Smooth muscle cell (in vitro differentiated cells): Measurements from ENCODE around the gene LRRC3. TPM values are rescaled to one million over a fixed set of nuclear protein-coding genes. Genes with fewer than 3 reads are reported as not detected.

Source experiments
- DNase-seq: peaks from one replicate; lab custom pipeline; 2025; ENCODE audit not compliant: unreplicated experiment; lab: John Stamatoyannopoulos, UW
- H2AFZ ChIP-seq: fragments of 200-600 bp; sonication (generic); 2 replicates; pipeline ENCODE4 v1.6.0; 2016; ENCODE audit warnings: antibody characterized with exemption, low read depth, mild to moderate bottlenecking
- H3F3A ChIP-seq: fragments of 200-600 bp; sonication (generic); 2 replicates; pipeline ENCODE4 v1.6.0; 2017; ENCODE audit warnings: antibody characterized with exemption, low read depth
- H3K27ac ChIP-seq: fragments of 200-600 bp; sonication (generic); 2 replicates; pipeline ENCODE4 v1.5.1; 2016; ENCODE audit warnings: low read depth, mild to moderate bottlenecking
- H3K27me3 ChIP-seq: fragments of 200-600 bp; sonication (generic); 2 replicates; pipeline ENCODE4 v1.6.1; 2016; ENCODE audit warnings: low read depth, mild to moderate bottlenecking
- H3K36me3 ChIP-seq: fragments of 200-600 bp; sonication (generic); 2 replicates; pipeline ENCODE4 v1.5.1; 2016; ENCODE audit warnings: low read depth
- H3K4me1 ChIP-seq: fragments of 200-600 bp; sonication (generic); 2 replicates; pipeline ENCODE4 v1.5.1; 2016; ENCODE audit warnings: low read depth
- H3K4me2 ChIP-seq: fragments of 200-600 bp; sonication (generic); 2 replicates; pipeline ENCODE4 v1.6.0; 2016; ENCODE audit warnings: mild to moderate bottlenecking
- H3K4me3 ChIP-seq: fragments of 200-600 bp; sonication (generic); 2 replicates; pipeline ENCODE4 v1.5.1; 2016; ENCODE audit warnings: mild to moderate bottlenecking
- H3K79me2 ChIP-seq: fragments of 200-600 bp; sonication (generic); 2 replicates; pipeline ENCODE4 v1.6.0; 2016; ENCODE audit warnings: low read depth, mild to moderate bottlenecking
- H3K9ac ChIP-seq: fragments of 200-600 bp; sonication (generic); 2 replicates; pipeline ENCODE4 v1.6.0; 2016; ENCODE audit warnings: low read depth
- H3K9me3 ChIP-seq: fragments of 200-600 bp; sonication (generic); replicated peaks from 2 replicates; pipeline ENCODE4 v1.5.1; 2016; ENCODE audit warnings: low read depth
- H4K20me1 ChIP-seq: fragments of 200-600 bp; sonication (generic); 2 replicates; pipeline ENCODE4 v1.6.0; 2016; ENCODE audit warnings: low read depth
- CTCF ChIP-seq: fragments of 200-600 bp; sonication (generic); IDR thresholded peaks from 2 replicates; pipeline ENCODE4 v1.5.1; 2017; ENCODE audit warnings: borderline replicate concordance, mild to moderate bottlenecking, antibody characterized with exemption; ENCODE audit not compliant: insufficient read depth, poor library complexity, severe bottlenecking
- WGBS: methylation state at CpG from one replicate; pipeline ENCODE4 v1.1.7; 2016; ENCODE audit warnings: low lambda C conversion rate; 5-methylcytosine and 5-hydroxymethylcytosine counted together
- polyA plus RNA-seq: library from polyadenylated mRNA; unstranded; fragments of >200 nt; fragmentation: Nextera tagmentation; extraction: Ambion mirVana; gene quantifications from 2 replicates; pipeline ENCODE4 v1.2.1, GENCODE V29; 2016
- total RNA-seq: library from RNA; depleted of rRNA; stranded (reverse); fragments of >200 nt; gene quantifications from 2 replicates; pipeline ENCODE4 v1.2.3, GENCODE V29; 2014

LRRC3 gene
- total and polyA plus RNA-seq, 2 experiments from 2014 or later: 4.9 to 5.3 TPM

- peaks cover 14% of the 10 kb centered on the region for H4K20me1 ChIP-seq
- no peaks in the 10 kb centered on the region for H3K27me3 ChIP-seq
- no peak overlapping the region for H3K4me3 ChIP-seq
- H3K79me2 ChIP-seq: no peaks in the 10 kb centered on the region
- TF ChIP-seq CTCF: no peak
- no peak overlapping the region for H3K9ac ChIP-seq
- no peak overlapping the region for H2AFZ ChIP-seq
- 82% methylated on average over 6 of the region's 6 CpGs for WGBS
- H3K9me3 ChIP-seq: no peaks in the 10 kb centered on the region
- H3F3A ChIP-seq: no peaks in the 10 kb centered on the region
- H3K36me3 ChIP-seq: no peaks in the 10 kb centered on the region
- DNase-seq: no peak
- no peak overlapping the region for H3K4me2 ChIP-seq
- H3K27ac ChIP-seq: no peak overlapping the region
- peaks cover 7% of the 10 kb centered on the region for H3K4me1 ChIP-seq
These were observed 42.4 kb downstream of the LRRC3 start for GRCh38 chr21:44497703-44498126.

- no peak overlapping the region for H3K4me3 ChIP-seq
- no peak overlapping the region for H2AFZ ChIP-seq
- no peak overlapping the region for H3K27ac ChIP-seq
- H3K36me3 ChIP-seq: no peaks in the 10 kb centered on the region
- no peaks in the 10 kb centered on the region for H3K79me2 ChIP-seq
- H3F3A ChIP-seq: no peaks in the 10 kb centered on the region
- DNase-seq: no peak
- H3K4me1 ChIP-seq: peaks cover 7% of the 10 kb centered on the region
- TF ChIP-seq CTCF: no peak
- H4K20me1 ChIP-seq: peaks cover 14% of the 10 kb centered on the region
- no peak overlapping the region for H3K4me2 ChIP-seq
- H3K9me3 ChIP-seq: no peaks in the 10 kb centered on the region
- no peaks in the 10 kb centered on the region for H3K27me3 ChIP-seq
- no peak overlapping the region for H3K9ac ChIP-seq
- WGBS: 92% methylated on average over 27 of the region's 27 CpGs
These were observed 43.2 kb downstream of the LRRC3 start for GRCh38 chr21:44498280-44499210.

- H3K4me3 ChIP-seq: no peak overlapping the region
- no peaks in the 10 kb centered on the region for H3K9me3 ChIP-seq
- H3K27me3 ChIP-seq: no peaks in the 10 kb centered on the region
- no peaks in the 10 kb centered on the region for H3K79me2 ChIP-seq
- H3K4me1 ChIP-seq: peaks cover 7% of the 10 kb centered on the region
- peaks cover 14% of the 10 kb centered on the region for H4K20me1 ChIP-seq
- H3K36me3 ChIP-seq: no peaks in the 10 kb centered on the region
- no peak for DNase-seq
- no peak overlapping the region for H3K27ac ChIP-seq
- 97% methylated on average over 18 of the region's 18 CpGs for WGBS
- TF ChIP-seq CTCF: no peak
- H3F3A ChIP-seq: no peaks in the 10 kb centered on the region
- H3K4me2 ChIP-seq: no peak overlapping the region
- no peak overlapping the region for H3K9ac ChIP-seq
- H2AFZ ChIP-seq: no peak overlapping the region
These were observed 43.9 kb downstream of the LRRC3 start for GRCh38 chr21:44499211-44499560.
